ENCODE measurements around the gene PLA2G7.

GRCh38 chr6:46749731-46750130, 14.6 kb upstream of the PLA2G7 start:
- TF ChIP-seq ZFP30 (CRISPR knock-in tag; IDR thresholded peaks at IDR 0.05) (no peak), ARNTL (CRISPR knock-in tag; IDR thresholded peaks at IDR 0.05; ENCODE audit: borderline replicate concordance, low read depth) (no peak), TSHZ2 (CRISPR knock-in tag; IDR thresholded peaks at IDR 0.05) (no peak), PPARA (CRISPR knock-in tag; IDR thresholded peaks at IDR 0.05; ENCODE audit: borderline replicate concordance) (no peak), PATZ1 (CRISPR knock-in tag; IDR thresholded peaks at IDR 0.05; ENCODE audit: borderline replicate concordance) (no peak), RARB (CRISPR knock-in tag; IDR thresholded peaks at IDR 0.05) (no peak)
